ENCODE measurements around the gene NEURL1. TPM values are rescaled to one million over a fixed set of nuclear protein-coding genes. Genes with fewer than 3 reads are reported as not detected.

NEURL1 gene
- total and polyA plus RNA-seq, 12 donors = 0.18 to 12.5 (median 2.3) TPM; not detected in 3

DNA sequence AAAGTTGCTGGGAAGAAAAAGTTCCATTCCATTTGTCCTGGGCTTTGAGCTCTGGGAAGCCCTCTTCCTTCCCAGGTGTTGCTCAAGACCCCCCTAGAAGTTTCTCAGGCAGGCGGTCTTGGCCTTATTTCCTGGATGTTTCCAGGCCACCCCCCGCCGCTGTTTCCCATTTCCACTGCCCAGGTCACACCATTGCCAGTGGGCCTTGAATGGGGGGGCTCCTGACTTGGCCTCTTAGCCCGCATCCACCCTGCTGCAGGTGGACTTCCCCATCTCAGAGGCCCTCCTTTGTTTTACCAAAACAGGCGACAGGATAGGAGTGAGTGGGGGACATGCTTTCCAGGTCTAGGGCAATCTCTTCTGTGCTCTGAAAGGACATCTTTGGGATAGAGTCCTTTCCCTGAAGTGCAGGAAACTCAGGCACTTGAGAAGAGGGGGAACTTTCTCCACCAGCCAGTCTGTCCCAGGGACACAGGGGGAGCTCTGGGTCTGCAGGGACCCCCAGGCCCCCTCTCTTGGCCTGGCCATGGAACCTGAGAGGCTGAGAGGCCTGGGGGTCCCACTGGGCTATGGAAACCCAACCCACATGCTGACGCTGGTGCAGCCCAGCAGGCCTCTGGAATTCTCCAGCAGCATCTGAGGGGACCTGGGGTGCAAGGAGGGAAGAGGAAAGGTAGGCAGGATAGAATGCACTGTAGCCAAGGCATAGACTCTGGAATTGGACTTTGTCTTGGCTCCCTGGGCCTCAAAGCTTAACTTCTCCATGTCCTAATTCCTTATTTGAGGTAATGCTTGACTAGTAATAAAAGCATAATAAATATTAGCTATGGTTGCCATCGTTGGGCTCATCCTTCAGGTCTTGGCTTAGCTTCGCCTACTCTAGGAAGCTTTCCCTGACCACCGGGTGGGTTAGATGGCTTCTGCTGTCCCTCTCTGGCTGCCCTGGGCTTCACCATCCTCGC, 17.6 kb downstream of the NEURL1 start:
- peak in 1 of 7 donors; percentile 31 for DNase-seq
- WGBS, 4 donors = 87 to 98% (median 91%) methylated on average over 10 of the region's 10 CpGs
- intact Hi-C loops (cut with DNase I) = no loop called here
- Histone ChIP-seq H3K27ac (no peak overlapping the region), H3K27me3 (no peaks in the 10 kb centered on the region), H3K9me3 (replicated peaks in 1 of 3) (no peaks in the 10 kb centered on the region), H3K36me3 (replicated peaks in 1 of 2) (no peaks in the 10 kb centered on the region), H3K4me3 (no peak overlapping the region), H3K4me1 (replicated peaks in 1 of 2) (peaks cover 0 to 3% of the 10 kb centered on the region in 2 donors)
- no peak for TF ChIP-seq POLR2A (IDR thresholded peaks at IDR 0.05)

DNA sequence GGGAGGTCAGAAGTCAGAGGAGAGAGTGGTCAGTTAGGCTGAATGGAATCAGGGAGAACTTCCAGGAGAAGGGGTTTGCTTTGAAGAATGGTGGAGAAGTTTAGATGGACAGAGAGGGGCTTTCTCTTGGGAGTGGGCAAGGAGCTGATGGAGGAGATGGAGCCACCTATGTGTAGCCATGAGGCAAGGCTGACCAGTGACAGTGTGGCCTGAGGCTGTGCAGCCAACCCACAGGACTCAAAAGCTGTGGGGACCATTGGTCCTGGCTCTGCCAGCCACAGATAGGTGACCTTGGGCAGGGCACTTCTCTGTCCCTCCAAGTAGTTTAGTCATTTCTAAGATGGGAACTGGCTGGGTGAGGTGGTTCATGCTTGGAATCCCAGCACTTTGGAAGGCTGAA, 18.7 kb downstream of the NEURL1 start:
- peaks cover 0 to 3% of the 10 kb centered on the region in 2 donors for H3K4me1 ChIP-seq (replicated peaks in 1 of 2)
- peak in 1 of 7 donors; percentile 24 for DNase-seq
- no peaks in the 10 kb centered on the region for H3K36me3 ChIP-seq (replicated peaks in 1 of 2)
- no peak for TF ChIP-seq POLR2A (IDR thresholded peaks at IDR 0.05)
- TF ChIP-seq, protein P1, sequence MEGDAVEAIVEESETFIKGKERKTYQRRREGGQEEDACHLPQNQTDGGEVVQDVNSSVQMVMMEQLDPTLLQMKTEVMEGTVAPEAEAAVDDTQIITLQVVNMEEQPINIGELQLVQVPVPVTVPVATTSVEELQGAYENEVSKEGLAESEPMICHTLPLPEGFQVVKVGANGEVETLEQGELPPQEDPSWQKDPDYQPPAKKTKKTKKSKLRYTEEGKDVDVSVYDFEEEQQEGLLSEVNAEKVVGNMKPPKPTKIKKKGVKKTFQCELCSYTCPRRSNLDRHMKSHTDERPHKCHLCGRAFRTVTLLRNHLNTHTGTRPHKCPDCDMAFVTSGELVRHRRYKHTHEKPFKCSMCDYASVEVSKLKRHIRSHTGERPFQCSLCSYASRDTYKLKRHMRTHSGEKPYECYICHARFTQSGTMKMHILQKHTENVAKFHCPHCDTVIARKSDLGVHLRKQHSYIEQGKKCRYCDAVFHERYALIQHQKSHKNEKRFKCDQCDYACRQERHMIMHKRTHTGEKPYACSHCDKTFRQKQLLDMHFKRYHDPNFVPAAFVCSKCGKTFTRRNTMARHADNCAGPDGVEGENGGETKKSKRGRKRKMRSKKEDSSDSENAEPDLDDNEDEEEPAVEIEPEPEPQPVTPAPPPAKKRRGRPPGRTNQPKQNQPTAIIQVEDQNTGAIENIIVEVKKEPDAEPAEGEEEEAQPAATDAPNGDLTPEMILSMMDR (IDR thresholded peaks at IDR 0.05) = no peak
- no peak overlapping the region for H3K4me3 ChIP-seq
- no peaks in the 10 kb centered on the region for H3K27me3 ChIP-seq
- H3K27ac ChIP-seq = no peak overlapping the region
- H3K9me3 ChIP-seq (replicated peaks in 1 of 3) = no peaks in the 10 kb centered on the region
- intact Hi-C loops (cut with DNase I) = no loop called here

DNA sequence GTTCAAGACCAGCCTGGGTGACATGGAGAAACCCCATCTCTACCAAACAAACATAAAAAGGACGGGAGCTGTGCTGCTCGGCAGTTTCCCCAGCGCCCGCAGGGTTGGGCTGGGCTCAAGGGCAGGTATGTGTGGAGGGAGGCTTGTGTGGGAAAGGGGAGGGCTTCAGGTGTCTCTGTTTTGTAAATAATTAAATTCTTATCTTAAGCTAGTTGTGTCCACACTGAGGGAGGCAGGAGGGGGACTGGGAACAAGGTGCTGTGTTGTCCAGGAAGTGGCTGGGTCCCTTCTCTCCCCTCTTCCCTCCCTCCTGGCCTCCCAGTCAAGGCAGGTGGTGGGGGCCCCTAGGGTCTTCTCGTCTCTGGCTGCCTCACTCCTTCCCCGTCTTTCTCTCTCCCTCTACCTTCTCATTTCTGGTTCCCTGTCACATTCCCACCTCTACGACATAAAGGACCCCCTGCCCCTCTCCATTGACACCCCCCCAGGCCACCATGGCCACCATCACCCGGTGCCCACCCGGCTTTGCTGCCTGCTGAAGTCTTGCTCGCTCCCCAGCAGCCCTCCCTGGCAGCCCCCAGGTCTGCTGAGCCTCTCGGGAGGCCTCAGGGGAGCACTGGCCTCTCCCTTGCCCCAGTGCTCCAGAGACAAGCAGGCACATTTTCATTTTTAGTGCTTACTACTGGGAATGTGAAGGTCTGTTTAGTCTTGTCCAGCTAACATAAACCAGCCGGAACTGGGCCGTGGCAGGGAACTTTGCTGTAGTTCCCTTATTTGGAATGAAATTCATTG, 19.3 kb downstream of the NEURL1 start:
- 74 to 88% (median 85%) methylated on average over 13 of the region's 13 CpGs for WGBS, 4 donors
- peak in 1 of 7 donors; percentile 39 for DNase-seq
- Histone ChIP-seq H3K36me3 (replicated peaks in 1 of 2) (no peaks in the 10 kb centered on the region), H3K27me3 (no peaks in the 10 kb centered on the region), H3K4me1 (replicated peaks in 1 of 2) (peaks cover 0 to 3% of the 10 kb centered on the region in 2 donors), H3K4me3 (no peak overlapping the region), H3K9me3 (replicated peaks in 1 of 3) (no peaks in the 10 kb centered on the region), H3K27ac (no peak overlapping the region)
- intact Hi-C loops (cut with DNase I) = no loop called here
- no peak for TF ChIP-seq POLR2A (IDR thresholded peaks at IDR 0.05)
- TF ChIP-seq, protein P1 (IDR thresholded peaks at IDR 0.05) = no peak

DNA sequence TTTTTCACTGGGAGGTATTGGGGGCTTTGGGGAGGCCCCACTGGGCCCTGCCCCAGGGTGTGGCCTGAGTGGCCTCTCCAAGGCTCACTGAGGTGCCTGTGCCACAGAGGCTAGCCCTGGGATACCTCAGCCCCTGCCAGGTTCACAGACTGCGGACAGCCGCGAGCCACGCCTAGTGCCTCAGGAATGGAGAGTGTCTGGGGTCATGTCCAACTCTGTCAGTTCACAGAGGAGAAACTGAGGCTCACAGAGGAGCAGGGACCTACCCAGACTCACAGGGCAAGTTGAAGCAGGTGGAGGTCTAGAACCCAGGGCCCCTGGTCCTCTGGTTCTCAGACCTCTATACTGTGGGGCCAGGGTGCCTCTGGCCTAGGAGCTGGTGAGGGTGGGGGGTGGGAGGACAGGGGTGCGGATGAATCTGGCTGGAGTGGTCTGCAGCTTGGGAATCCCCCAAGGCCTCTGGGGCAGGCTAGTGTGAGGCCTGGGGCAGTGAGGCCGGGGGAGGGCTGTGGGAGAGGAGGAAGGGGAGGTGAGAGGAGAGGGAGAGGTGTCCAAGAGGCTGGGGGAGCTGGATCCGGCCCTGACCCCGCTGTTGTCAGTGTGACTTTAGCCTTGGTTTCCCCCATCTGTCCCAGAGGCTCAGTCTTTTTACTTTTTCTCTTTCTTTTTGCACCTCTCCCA, 20.0 kb downstream of the NEURL1 start:
- no peak overlapping the region for H3K4me3 ChIP-seq
- no peaks in the 10 kb centered on the region for H3K9me3 ChIP-seq (replicated peaks in 1 of 3)
- H3K4me1 ChIP-seq (replicated peaks in 1 of 2) = peaks cover 0 to 3% of the 10 kb centered on the region in 2 donors
- no peaks in the 10 kb centered on the region for H3K27me3 ChIP-seq
- no peaks in the 10 kb centered on the region for H3K36me3 ChIP-seq (replicated peaks in 1 of 2)
- no peak overlapping the region for H3K27ac ChIP-seq
- TF ChIP-seq, protein P1 (IDR thresholded peaks at IDR 0.05) = no peak
- TF ChIP-seq POLR2A (IDR thresholded peaks at IDR 0.05) = no peak
- intact Hi-C loops (cut with DNase I) = no loop called here
- WGBS, 4 donors = 88 to 94% (median 90%) methylated on average over 7 to 8 of the region's 8 CpGs
- DNase-seq = peak in 1 of 7 donors; percentile 36
